Keratinocyte (primary cell): ENCODE measurements around the gene POLR2J3.
"Not testable (repeated sequence)": the region's sequence is repeated elsewhere in the genome, so short reads cannot be mapped to it uniquely, and the experiment has no call there.

Experiments used
- CTCF ChIP-seq, 3 experiments: IDR thresholded peaks in 1 of 3; conservative IDR thresholded peaks in 1 of 3; optimal IDR thresholded peaks in 1 of 3; 2 replicates in 2 of 3; 3 replicates in 1 of 3; pipeline versions ENCODE3 to v1.5.1; 2011; ENCODE audit warnings: low read length in 3 of 3, mild to moderate bottlenecking in 3 of 3, moderate library complexity in 2 of 3, control low read depth in 1 of 3, inconsistent platforms in 1 of 3; ENCODE audit not compliant: insufficient read depth in 2 of 3; ENCODE audit errors: extremely low read depth in 1 of 3
- EZH2 ChIP-seq: IDR thresholded peaks from one replicate; pipeline ENCODE4 v1.6.1; 2012; ENCODE audit warnings: inconsistent platforms, mild to moderate bottlenecking, low read length, moderate library complexity

GRCh38 chr7:102520797-102521196 lies 51.6 kb downstream of the POLR2J3 start:
- not testable (repeated sequence) for TF ChIP-seq CTCF (optimal IDR thresholded peaks at IDR 0.05 in 1 of 3, IDR thresholded peaks at IDR 0.05 in 1 of 3, conservative IDR thresholded peaks at IDR 0.05 in 1 of 3; ENCODE audit: extremely low read depth in 1 of 3, insufficient read depth in 2 of 3, low read length in 3 of 3); EZH2
